Hepatocyte (in vitro differentiated cells): ENCODE results near the gene C5orf58.

Experiments used
- EZH2 ChIP-seq: fragments of 200-600 bp; sonication (generic); IDR thresholded peaks from 2 replicates; pipeline ENCODE4 v1.6.1; 2016; ENCODE audit warnings: antibody characterized with exemption, mild to moderate bottlenecking, borderline replicate concordance
- TF ChIP-seq, protein P1 (sequence below): fragments of 200-600 bp; sonication (generic); IDR thresholded peaks from 2 replicates; pipeline ENCODE4 v1.5.1; 2016; ENCODE audit warnings: antibody characterized with exemption, mild to moderate bottlenecking; ENCODE audit not compliant: poor library complexity

DNA sequence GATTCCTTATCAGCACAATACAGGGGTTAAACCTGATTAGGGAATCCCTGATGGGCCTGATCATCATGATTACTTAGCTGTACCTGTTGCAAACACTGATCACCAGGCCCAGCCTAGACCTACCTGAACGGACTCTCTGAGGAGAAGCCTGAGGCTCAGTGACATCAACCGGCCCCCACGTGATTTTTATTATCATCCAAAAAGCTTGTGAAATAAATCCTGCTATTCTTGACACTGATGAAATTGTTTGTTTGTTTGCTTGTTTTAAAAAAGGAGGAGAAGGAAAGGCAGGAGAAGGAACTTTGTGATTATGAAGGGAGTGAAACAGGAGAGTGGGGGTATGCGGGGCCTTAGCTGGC lies 46.7 kb downstream of the C5orf58 start:
- no peak for TF ChIP-seq EZH2
- TF ChIP-seq, protein P1, sequence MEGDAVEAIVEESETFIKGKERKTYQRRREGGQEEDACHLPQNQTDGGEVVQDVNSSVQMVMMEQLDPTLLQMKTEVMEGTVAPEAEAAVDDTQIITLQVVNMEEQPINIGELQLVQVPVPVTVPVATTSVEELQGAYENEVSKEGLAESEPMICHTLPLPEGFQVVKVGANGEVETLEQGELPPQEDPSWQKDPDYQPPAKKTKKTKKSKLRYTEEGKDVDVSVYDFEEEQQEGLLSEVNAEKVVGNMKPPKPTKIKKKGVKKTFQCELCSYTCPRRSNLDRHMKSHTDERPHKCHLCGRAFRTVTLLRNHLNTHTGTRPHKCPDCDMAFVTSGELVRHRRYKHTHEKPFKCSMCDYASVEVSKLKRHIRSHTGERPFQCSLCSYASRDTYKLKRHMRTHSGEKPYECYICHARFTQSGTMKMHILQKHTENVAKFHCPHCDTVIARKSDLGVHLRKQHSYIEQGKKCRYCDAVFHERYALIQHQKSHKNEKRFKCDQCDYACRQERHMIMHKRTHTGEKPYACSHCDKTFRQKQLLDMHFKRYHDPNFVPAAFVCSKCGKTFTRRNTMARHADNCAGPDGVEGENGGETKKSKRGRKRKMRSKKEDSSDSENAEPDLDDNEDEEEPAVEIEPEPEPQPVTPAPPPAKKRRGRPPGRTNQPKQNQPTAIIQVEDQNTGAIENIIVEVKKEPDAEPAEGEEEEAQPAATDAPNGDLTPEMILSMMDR = no peak
